ENCODE measurements around the gene ABLIM2. TPM values are rescaled to one million over a fixed set of nuclear protein-coding genes. Genes with fewer than 3 reads are reported as not detected.

The ABLIM2 gene
- total RNA-seq, 1 experiment from 2014 or later, result 1.0 TPM

DNA sequence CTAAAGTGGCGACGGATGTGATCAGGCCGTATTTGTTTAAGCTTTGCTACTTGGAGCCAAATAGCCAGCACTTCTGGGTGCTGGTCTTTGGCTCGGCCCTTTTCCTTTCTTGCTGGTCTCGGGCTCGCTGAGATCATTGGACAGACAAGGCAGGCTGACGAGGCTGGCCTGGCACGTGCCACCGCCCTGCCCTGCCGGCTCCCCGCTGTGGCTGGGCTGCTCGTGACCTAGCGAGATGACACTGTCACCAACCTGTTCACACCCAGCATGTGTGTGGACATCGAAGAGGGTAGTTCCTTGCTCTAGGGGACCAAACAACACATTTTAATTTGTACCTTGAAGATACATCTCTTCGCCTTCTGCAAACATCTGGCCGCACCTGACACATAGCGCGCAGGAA lies 98.0 kb downstream of the ABLIM2 start:
- Histone ChIP-seq H3K79me1 (ENCODE audit: insufficient read depth, low read depth, low read length, poor library complexity, severe bottlenecking) (no peaks in the 10 kb centered on the region), H3K56ac (ENCODE audit: insufficient read length, low read depth, low read length) (no peak overlapping the region), H3T11ph (ENCODE audit: low read length) (no peak overlapping the region), H2BK12ac (ENCODE audit: insufficient read length, low read depth, low read length) (no peak overlapping the region), H3K4me1 (ENCODE audit: insufficient read depth, low read length) (no peaks in the 10 kb centered on the region), H3K18ac (ENCODE audit: insufficient read length, low read depth, low read length) (no peak overlapping the region), H4K20me1 (ENCODE audit: control insufficient read depth, insufficient read depth, insufficient read length) (no peaks in the 10 kb centered on the region), H2BK5ac (ENCODE audit: insufficient read length, low read length) (no peak overlapping the region), H2AK5ac (ENCODE audit: insufficient read length, low read length) (no peak overlapping the region), H2AFZ (ENCODE audit: low read length) (no peak overlapping the region), H3K9me3 (ENCODE audit: control insufficient read depth, low read depth, low read length) (peaks cover under 1% of the 10 kb centered on the region), H3K14ac (ENCODE audit: insufficient read depth, low read length) (no peak overlapping the region; the same call in 1 of the 2 replicates), H3K27me3 (ENCODE audit: insufficient read depth, low read length) (no peaks in the 10 kb centered on the region), H3K79me2 (ENCODE audit: insufficient read depth, low read length) (no peaks in the 10 kb centered on the region), H2BK20ac (ENCODE audit: low read depth, low read length, poor library complexity, severe bottlenecking) (no peak overlapping the region), H3K9ac (ENCODE audit: extremely low read depth, insufficient read length, low read length) (no peak overlapping the region), H3K23me2 (ENCODE audit: insufficient read length, low read depth, low read length, poor library complexity, severe bottlenecking) (no peaks in the 10 kb centered on the region), H4K91ac (ENCODE audit: insufficient read length, low read depth, low read length) (no peak overlapping the region), H2BK15ac (ENCODE audit: low read depth, low read length) (no peak overlapping the region), H4K5ac (ENCODE audit: insufficient read length, low read depth, low read length) (no peak overlapping the region), H3K4ac (ENCODE audit: low read depth, low read length) (no peak overlapping the region), H3K23ac (ENCODE audit: insufficient read length, low read depth, low read length) (no peak overlapping the region), H3K27ac (ENCODE audit: insufficient read length, low read depth, low read length) (no peak overlapping the region), H4K8ac (replicated peaks; ENCODE audit: insufficient read length, low read depth, low read length) (no peak overlapping the region), H3K4me2 (ENCODE audit: insufficient read depth, insufficient read length, low read length) (no peak overlapping the region), H2BK120ac (ENCODE audit: low read depth, low read length, poor library complexity, severe bottlenecking) (no peak overlapping the region)
- no peak overlapping the region for H3K4me3 Mint-ChIP-seq
- H3K27ac Mint-ChIP-seq, result no peak overlapping the region
- H3K36me3 Mint-ChIP-seq (ENCODE audit: insufficient read depth in 1 of 3, low read depth in 3 of 3), result peaks cover 12 to 22% (median 21%) of the 10 kb centered on the region in 3 experiments; a peak in 6 of 7 replicates
- H3K4me1 Mint-ChIP-seq, result peaks cover 0 to 2% of the 10 kb centered on the region in 2 experiments; a peak in 1 of 4 replicates
- no peak for DNase-seq
- WGBS (ENCODE audit: extremely low coverage, insufficient read length, low lambda C conversion rate), result no CpG with 5 or more reads among the region's 18 CpGs
- peaks cover 3% of the 10 kb centered on the region for H3K27me3 Mint-ChIP-seq (ENCODE audit: low read depth)
- TF ChIP-seq, protein P1, sequence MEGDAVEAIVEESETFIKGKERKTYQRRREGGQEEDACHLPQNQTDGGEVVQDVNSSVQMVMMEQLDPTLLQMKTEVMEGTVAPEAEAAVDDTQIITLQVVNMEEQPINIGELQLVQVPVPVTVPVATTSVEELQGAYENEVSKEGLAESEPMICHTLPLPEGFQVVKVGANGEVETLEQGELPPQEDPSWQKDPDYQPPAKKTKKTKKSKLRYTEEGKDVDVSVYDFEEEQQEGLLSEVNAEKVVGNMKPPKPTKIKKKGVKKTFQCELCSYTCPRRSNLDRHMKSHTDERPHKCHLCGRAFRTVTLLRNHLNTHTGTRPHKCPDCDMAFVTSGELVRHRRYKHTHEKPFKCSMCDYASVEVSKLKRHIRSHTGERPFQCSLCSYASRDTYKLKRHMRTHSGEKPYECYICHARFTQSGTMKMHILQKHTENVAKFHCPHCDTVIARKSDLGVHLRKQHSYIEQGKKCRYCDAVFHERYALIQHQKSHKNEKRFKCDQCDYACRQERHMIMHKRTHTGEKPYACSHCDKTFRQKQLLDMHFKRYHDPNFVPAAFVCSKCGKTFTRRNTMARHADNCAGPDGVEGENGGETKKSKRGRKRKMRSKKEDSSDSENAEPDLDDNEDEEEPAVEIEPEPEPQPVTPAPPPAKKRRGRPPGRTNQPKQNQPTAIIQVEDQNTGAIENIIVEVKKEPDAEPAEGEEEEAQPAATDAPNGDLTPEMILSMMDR (conservative IDR thresholded peaks at IDR 0.05), result no peak
- H3K9me3 Mint-ChIP-seq, result peaks cover 23 to 26% of the 10 kb centered on the region in 2 experiments
